AG09319 (cell line): ENCODE data around the gene CTIF.

Source experiments
- DNase-seq: peaks from one replicate; pipeline ENCODE4 v3.0.0-alpha.2; 2010; ENCODE audit warnings: low read depth; ENCODE audit errors: extremely low read depth
- CTCF ChIP-seq: IDR thresholded peaks from 2 replicates; pipeline ENCODE4 v1.5.1; 2011; ENCODE audit warnings: low read depth, mild to moderate bottlenecking, inconsistent platforms, low read length, moderate library complexity

CTIF gene

GRCh38 chr18:48851599-48851960 is 312.7 kb downstream of the CTIF start:
- no peak for TF ChIP-seq CTCF
- DNase-seq = no peak

GRCh38 chr18:48852292-48852691 is 313.5 kb downstream of the CTIF start:
- no peak for TF ChIP-seq CTCF
- no peak for DNase-seq

GRCh38 chr18:48852794-48853193 is 314.0 kb downstream of the CTIF start:
- TF ChIP-seq CTCF = no peak
- DNase-seq = no peak

GRCh38 chr18:48853588-48853987 is 314.8 kb downstream of the CTIF start:
- no peak for DNase-seq
- TF ChIP-seq CTCF = no peak

- TF ChIP-seq CTCF = no peak
- no peak for DNase-seq
Measured at GRCh38 chr18:48854780-48855179, 315.9 kb downstream of the CTIF start.

GRCh38 chr18:48855422-48856377 is 316.9 kb downstream of the CTIF start:
- DNase-seq = no peak
- no peak for TF ChIP-seq CTCF

GRCh38 chr18:48857023-48857694 is 318.3 kb downstream of the CTIF start:
- DNase-seq = no peak

More at GRCh38 chr18:48857023-48857694, 318.3 kb downstream of the CTIF start:
- no peak for TF ChIP-seq CTCF
